SH-SY5Y (cell line): Measurements from ENCODE around the gene RHOBTB3.

Experiments used
- GATA2 ChIP-seq: IDR thresholded peaks from 2 replicates; pipeline ENCODE4 v1.6.1; 2011; ENCODE audit warnings: mild to moderate bottlenecking, low read depth, low read length
- GATA3 ChIP-seq: IDR thresholded peaks from 2 replicates; pipeline ENCODE4 v1.6.1; 2011; ENCODE audit warnings: low read depth, mild to moderate bottlenecking, low read length, moderate library complexity

Gene RHOBTB3, protein sequence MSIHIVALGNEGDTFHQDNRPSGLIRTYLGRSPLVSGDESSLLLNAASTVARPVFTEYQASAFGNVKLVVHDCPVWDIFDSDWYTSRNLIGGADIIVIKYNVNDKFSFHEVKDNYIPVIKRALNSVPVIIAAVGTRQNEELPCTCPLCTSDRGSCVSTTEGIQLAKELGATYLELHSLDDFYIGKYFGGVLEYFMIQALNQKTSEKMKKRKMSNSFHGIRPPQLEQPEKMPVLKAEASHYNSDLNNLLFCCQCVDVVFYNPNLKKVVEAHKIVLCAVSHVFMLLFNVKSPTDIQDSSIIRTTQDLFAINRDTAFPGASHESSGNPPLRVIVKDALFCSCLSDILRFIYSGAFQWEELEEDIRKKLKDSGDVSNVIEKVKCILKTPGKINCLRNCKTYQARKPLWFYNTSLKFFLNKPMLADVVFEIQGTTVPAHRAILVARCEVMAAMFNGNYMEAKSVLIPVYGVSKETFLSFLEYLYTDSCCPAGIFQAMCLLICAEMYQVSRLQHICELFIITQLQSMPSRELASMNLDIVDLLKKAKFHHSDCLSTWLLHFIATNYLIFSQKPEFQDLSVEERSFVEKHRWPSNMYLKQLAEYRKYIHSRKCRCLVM

DNA sequence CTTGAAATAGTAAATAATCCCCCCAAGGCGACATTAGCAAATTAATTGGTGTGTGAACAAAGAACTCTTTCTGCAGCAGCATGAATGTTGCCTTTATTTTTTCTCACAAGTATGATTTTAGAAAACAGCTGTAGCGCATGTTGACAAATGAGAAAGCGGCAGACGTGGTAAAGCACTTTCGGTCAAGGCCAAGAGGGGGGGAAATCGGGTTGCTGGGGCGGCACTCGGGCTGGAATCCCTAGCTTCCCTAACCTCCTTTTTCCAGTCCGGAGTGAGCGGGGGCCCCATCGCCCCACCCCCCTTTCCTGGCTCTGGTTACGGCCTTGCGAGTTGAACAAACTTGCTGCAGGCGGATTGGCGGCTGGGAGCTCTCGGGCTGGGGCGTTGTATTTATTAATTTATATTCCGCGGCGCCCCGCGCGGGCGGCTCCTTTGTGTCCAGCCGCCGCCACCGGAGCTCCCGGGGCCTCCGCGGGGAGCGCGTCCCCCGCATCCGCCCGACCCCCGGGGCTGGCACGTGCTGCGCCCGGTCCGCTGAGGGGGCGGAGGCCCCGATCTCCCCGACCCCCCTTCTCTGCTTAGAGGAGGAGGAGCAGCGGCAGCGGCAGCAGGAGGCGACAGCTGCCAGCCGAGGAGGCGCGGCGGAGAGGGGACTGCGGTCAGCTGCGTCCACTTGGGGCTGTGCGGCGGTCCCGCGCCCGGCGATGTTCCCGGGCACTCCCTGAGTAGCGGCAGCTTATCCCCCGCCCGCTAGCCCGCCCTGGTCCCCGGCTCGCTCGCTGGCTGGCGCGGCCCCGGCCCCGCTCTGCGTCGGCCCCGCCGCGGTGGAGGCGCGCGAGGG lies at the start of gene RHOBTB3:
Gene RHOBTB3 (plus strand): TSS at position 607 of the 841 bp plus-strand sequence. CDS start 347 bp downstream, outside the sequence.
- TF ChIP-seq GATA2, result peak; percentile 17; the same call in 1 of the 2 replicates
- TF ChIP-seq GATA3, result no peak

DNA sequence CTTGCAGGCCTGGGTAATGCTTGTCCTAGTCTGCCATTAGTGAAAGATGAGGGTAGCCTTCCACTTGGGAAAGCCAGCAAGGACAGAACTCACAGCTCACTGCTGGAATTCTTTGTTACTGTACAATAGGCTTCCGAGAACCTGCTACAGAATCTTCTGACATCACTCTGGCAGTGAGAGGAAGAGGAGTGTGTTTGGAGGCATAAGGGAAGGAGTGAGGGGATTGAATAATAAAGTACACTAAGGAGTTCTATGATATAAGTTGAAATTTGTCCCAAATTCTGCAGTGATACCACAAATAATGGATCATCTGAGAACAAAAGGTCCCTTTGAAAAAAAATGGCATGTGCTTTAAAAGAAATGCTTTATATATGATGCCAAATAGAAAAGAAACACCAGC lies 48.2 kb upstream of the RHOBTB3 start, which contains the start of gene SPATA9:
Gene SPATA9 (minus strand): TSS at position 101 of the 400 bp plus-strand sequence. CDS start 137 bp downstream, outside the sequence.
- TF ChIP-seq GATA3 (no peak), GATA2 (no peak)

DNA sequence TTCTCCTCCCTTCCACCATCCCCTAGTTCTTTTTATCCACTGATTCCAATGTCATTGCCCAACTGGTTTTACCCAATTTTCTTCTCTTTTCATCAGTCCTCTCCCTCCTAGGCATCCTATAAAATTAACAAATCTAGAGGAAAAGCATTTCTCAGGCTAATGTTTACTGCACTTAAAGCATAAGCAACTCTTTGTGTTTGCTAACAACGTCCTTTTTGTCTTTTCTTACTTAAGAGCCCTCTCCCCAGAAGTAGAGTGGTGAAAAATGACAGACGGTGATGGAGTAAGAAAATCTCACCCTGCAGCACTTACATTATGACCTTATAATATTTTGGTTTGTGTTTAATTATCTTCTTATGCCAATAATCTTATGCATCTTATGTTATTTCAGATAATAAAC lies 46.8 kb upstream of the RHOBTB3 start:
- TF ChIP-seq GATA3 (no peak), GATA2 (no peak)

DNA sequence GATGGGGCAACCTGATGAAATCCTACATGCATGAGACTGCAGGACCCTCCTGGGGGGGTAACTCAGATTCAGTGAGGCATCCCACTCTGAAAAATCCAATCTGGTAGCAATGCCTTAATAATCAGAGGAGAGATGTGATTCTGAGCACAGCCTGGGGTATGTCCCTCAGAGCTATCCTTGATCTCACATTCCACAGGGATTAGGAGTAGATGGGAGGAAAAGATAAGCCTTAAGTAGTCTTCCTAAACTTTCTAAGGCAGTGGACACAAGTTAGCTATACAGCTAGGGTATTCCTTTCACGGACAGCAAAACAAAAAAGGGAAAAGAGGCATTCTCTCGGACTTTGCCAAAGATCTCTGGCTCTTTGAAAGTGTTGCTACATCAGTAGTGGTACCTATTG lies 44.5 kb upstream of the RHOBTB3 start:
- no peak for TF ChIP-seq GATA3
- TF ChIP-seq GATA2, result no peak

DNA sequence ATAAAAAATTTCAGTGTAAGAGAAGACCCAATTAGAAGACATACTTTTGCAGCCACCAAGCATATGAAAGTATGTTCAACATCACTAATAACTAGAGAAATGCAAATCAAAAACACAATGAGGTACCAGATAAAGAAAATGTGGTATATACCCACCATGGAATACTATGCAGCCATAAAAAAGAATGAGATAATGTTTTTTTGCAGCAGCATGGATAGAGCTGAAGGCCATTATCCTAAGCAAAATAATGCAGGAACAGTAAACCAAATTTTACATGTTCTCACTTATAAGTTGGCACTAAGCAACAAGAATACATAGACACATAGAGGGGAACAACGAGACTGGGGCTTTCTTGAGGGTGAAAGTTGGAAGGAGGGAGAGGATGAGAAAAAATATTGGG lies 41.5 kb upstream of the RHOBTB3 start:
- no peak for TF ChIP-seq GATA2
- no peak for TF ChIP-seq GATA3

DNA sequence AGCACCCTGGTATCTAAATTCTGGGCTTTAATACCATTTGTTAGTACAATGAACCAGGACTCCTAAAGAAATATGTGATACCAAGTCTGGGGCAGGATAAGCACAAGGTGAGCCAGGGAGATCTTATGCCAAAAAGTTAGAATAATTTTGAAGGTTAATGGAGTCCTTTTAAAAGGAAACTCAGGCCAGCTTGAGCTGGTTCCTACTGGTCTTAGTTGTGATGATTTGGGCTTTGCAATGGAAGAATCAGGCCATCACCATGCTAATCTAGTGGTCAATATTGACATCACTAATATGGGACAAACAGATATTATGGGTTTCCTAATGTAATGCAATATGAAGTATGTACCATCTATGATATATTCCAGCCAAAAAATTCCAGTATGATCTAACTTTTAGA lies 40.8 kb upstream of the RHOBTB3 start:
- TF ChIP-seq GATA2 (no peak), GATA3 (no peak)

DNA sequence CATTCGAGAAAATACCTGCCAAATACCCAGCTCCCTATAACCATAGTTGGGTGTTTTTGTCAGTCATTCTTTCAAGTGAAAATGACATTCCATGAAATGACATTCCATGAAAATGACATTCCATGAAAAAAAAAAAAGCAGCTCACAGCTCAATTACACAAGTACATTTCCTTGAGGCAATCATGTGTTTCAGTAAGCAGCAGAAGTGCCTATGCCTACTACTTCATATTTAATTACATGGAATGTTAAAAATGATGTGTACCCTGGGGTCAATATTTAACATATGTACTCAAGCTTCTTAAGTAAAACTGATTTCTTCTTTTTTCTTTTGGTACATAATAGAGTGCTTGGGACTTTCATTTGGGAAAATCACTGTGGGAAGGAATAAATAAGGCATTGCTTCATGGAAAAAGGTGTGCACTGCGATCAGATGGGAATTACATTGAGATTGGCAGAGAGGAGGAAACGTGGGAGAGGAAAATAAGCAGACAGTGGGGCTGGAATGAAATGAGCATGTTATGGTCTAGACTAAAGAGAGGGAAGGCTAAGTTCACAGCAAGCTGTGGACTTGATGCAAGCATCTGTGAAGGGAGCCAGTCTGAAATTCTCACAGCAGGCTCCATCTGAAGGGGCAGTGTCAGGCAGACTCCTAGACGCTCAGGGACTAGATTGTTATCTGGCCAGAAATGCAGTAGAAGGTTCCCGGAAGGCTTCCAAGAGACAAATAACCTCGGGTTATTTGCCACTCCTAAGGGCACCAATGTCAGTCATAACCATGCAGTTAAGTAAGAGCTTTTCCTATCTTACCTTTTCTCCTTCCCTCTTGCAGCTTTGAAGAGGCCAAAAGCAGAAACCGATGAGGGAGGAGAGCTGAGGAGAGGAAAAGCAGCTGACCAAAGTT lies 33.1 kb upstream of the RHOBTB3 start:
- TF ChIP-seq GATA2 (peak; percentile 48), GATA3 (no peak)

DNA sequence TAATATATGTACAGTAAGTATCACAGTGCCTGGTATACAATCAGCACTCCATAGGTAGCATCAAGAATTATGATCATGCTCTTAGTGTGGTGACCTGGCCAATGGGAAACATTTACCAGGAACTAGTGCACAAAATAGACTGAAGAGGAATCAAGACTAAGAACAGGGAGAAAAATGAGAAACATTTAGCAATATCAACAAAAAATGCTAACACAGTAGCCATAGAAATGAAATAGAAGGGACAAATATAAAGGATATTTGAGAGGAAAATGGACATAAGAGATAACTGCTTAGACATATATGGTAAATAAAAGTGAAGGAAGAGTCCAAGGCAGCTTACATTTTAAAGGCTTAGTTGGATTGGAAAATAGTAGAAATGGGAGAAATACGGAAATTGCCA lies 31.8 kb upstream of the RHOBTB3 start:
- TF ChIP-seq GATA3, result no peak
- no peak for TF ChIP-seq GATA2

DNA sequence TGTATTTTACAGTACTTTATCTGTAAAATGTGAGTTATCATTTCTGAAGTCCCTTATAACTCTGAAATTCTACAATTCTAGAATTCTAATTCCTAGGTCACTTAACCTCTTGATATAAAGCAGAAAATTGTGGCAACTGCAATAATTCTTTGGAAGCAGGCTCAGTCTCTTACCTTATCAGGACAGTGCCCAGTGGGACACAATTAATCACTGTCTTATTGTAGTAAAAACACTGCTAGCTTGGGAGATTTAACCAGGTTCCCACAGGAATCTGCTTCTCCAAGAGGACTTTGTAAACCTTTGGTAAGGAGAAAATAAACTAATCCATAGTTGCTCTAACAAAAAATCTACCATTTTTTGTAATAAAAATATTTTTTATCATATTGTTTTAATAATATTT lies 30.1 kb upstream of the RHOBTB3 start:
- TF ChIP-seq GATA3 (no peak), GATA2 (peak; percentile 25; the same call in 1 of the 2 replicates)

DNA sequence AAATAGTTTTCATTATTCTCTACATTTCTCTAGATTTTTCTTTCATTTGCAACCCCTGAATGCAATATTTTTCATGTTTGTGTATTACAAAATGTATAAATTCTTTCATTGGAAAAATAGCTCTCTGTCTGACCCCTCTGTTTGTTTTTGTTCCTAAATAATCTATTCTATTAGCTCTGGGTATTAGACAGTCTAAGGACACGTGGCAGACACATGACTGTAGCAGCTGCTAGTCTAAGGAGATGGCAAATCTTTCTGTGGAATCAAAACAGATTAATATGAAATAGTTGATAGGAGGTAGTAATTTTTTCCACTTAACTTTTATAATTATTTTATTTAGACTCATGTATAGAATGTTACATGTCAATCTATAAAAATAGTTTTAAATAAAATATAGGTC lies 27.0 kb upstream of the RHOBTB3 start:
- TF ChIP-seq GATA2, result no peak
- TF ChIP-seq GATA3, result no peak

DNA sequence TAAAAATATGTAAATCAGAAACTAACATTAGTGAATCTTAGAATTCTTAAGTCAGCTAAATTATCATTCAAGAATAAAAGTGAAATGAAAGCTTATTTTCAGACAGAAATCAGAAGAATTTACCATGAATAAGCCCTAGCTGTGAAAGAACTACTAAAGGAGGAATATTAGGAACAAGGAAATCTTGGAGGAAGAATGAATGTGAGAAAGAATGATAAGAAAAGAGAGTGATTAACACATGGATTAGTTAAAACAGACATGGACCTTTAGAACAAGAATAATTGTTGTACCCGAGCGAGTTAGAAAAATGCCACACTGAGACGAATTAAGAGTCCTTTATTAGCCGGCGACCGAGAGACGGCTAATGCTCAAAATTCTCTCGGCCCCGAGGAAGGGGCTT lies 24.1 kb upstream of the RHOBTB3 start:
- TF ChIP-seq GATA2, result no peak
- TF ChIP-seq GATA3, result no peak

DNA sequence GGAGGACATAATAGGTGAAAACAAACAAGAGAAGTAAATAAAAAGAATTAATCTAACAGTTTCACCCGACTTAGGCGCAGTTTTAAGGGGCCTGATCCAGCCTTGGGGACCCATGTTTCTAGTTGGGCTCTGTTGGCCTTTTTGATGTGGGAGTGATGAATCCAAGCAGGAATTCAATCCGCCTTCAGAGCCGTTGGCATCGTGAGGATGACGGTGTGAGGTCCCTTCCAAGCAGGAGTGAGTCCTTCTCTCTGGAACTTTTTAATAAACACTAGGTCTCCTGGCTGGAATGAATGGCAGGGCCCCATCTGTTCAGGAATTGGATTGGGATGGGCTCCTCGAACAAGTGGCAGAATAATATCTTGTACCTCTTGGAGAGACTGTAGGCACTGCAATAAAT lies 22.3 kb upstream of the RHOBTB3 start:
- TF ChIP-seq GATA2 (no peak), GATA3 (no peak)

DNA sequence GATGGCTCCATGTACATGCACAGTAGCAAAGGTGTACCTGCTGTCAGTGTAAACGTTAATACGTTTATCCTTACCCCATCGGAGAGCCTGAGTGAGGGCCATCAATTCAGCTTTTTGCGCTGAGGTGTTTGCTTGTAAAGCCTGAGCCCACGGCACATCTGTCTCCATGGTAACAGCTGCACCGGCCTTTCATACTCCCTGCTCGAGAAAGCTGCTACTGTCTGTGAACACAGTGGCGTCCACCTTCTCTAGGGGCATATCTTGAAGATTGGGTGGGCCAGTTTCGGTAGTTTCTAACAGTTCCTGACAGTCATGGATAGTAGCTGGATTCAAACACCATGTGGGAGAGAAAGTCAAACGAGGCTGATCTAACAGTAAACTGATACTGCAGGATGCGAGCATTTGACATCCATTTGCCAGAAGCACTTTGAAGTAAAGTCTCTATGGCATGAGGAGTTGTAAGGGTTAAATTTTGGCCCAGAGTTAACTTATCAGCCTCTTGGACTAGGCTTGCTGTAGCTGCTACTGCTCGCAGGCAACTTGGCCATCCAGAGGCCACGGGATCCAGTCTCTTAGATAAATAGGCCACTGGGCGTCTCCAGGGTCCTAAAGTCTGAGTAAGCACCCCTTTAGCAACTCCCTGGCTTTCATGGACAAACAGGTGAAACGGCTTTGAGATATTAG lies 21.0 kb upstream of the RHOBTB3 start:
- TF ChIP-seq GATA2 (no peak), GATA3 (no peak)
